NCI-H2196 treated with DMSO at 0.1 percent for 48 hours (cell line): Measurements from ENCODE around the gene MYO5A.
"Not testable (repeated sequence)": the region's sequence is repeated elsewhere in the genome, so short reads cannot be mapped to it uniquely, and the experiment has no call there.

Source experiments
- DNase-seq: peaks from one replicate; lab custom pipeline; 2025; ENCODE audit not compliant: unreplicated experiment; lab: John Stamatoyannopoulos, UW

MYO5A gene

GRCh38 chr15:52424856-52425431 lies 103.7 kb downstream of the MYO5A start:
- no peak for DNase-seq

GRCh38 chr15:52423852-52424251 lies 104.8 kb downstream of the MYO5A start:
- DNase-seq, result no peak

- DNase-seq, result no peak
Observed at GRCh38 chr15:52422001-52422400, 106.7 kb downstream of the MYO5A start.

GRCh38 chr15:52421029-52421428 lies 107.7 kb downstream of the MYO5A start:
- DNase-seq, result no peak

GRCh38 chr15:52419494-52419893 lies 109.2 kb downstream of the MYO5A start:
- DNase-seq, result no peak

DNA sequence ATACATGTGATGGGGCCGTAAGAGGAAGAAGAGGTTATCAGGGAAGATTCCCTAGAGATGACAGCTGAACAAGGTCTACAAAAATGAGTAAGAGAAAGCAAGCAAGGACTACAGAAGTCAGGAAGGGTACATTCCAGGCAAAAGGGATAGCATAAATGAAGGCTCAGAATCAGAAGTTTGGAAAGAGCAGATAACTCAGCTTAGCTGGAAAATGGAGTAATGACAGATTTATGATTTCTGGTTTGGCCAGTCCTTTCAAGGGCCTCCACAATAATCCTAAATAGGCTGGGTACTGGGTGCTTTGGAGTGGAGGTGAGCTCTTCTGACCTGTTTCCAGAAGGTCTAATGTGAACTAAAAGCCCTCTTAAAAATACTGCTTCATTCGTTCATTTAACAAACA lies 110.7 kb downstream of the MYO5A start:
- no peak for DNase-seq

GRCh38 chr15:52417521-52417920 lies 111.2 kb downstream of the MYO5A start:
- DNase-seq, result no peak

- DNase-seq, result not testable (repeated sequence)
Observed at GRCh38 chr15:52416566-52416965, 112.1 kb downstream of the MYO5A start.

- DNase-seq, result no peak
Observed at GRCh38 chr15:52415628-52416027, 113.1 kb downstream of the MYO5A start.

DNA sequence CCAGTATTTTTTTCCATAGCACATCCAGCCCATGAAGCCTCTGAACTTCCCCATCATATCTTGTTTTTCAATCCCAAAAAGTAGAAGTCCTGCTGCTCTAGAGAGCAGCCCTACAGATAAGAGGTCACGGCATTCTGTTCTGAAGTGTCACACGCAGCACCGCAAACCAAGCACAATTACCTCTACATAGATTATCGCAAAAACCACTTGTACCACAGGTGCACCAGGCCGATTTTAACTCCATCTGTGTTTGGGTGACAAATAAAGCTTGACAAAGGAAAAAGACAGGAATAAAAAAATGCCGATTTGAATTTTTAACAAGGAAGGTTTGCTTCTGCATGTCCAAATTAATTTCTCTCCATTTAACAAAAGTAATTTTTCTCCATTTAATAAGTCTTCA lies 113.7 kb downstream of the MYO5A start:
- DNase-seq, result no peak

DNA sequence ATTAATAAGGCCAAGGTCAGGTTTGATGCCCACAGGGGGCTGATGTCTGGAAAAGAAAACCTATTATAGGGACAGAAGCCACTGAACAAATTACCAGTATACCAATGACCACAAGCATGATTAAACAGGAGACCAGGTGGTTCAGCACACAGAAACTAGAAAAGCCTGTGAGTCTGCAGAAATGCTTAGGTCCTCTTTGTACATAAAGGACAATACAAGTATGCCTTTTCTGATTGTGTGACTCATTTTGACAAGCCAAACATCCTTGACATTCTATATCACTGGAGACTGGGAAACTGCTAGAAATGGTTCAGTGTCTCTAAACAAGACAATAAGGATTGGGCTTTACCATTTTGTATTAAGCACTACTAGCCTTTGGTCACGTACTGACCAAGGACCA lies 119.9 kb downstream of the MYO5A start:
- no peak for DNase-seq

DNA sequence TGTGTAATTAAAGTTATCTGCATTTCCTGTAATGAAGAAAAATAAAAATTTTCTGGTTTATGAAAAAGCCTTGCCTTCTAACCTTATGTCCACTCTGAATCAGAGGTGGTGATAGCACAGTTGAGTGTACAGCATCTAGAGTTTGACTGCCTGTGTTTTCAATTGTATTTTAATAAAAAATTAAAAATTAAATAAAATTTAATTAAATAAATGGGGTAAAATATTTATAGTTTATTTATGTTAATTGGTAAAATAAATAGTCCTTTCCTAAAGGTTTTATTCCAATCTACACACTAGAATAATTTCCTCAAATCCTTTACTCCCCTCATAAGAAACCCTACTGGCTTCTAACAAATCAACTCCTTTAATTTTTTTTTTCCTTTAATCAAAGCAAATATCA lies 121.3 kb downstream of the MYO5A start:
- no peak for DNase-seq

DNA sequence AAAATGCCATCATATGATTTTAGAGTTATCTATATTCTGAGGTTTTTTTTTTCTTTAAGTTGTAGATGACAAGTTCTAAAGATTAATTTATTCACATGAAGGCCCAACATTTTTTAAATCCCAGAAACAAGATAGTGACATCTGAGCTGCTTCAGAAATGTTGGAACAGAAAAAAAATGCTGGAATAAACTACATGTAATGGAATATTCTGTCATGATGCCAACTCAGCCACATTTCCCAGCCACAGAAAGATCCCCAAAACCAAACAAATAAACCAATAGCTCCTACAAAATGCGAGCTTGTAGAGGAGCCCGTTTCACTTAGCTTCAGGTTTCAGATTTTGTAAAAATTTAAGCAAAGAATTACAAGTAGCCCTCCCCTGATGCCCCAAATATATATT lies 122.1 kb downstream of the MYO5A start:
- DNase-seq, result no peak

- no peak for DNase-seq
Observed at GRCh38 chr15:52405856-52406255, 122.8 kb downstream of the MYO5A start.

DNA sequence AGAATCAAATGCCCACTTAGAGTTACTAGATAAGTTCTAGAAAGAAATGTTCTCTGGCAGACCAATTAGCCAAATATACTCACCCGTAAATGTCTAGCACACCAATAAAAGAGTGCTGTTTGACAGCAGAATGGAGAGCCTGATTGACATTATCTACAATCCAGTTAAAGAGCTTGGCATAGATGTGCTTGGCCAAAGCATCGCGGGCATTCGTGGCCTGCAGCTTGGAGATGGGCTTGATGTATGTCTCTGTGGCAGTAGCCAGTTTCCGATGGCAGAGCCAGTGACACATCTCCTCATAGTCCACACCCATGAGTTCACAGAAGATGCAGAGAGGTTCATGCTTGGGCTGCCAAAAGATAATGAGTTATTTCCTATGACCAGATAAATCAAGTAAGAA lies 131.6 kb downstream of the MYO5A start:
- DNase-seq, result no peak

GRCh38 chr15:52394118-52394517 lies 134.6 kb downstream of the MYO5A start:
- no peak for DNase-seq

- DNase-seq, result no peak
Observed at GRCh38 chr15:52392008-52392687, 136.5 kb downstream of the MYO5A start.

DNA sequence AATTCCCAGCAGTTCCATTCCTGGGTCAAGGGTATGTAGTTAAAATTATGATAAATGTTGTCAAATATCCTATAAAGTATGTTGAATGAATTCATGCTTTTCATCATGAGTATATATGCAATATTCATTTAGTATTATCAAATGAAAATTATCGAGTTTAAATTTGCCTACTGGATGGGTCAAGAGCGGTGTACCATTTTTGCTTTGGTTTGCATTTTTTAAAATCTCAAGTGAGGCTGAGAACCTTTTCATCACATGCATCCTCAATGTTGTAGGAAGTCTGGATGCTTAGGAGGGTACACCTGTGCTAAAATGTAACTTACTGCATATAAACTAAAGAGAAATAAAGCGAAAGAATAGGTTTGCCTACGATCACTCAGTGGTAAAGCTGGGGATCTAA lies 137.6 kb downstream of the MYO5A start:
- DNase-seq, result no peak

GRCh38 chr15:52385670-52386069 lies 143.0 kb downstream of the MYO5A start:
- DNase-seq, result no peak

DNA sequence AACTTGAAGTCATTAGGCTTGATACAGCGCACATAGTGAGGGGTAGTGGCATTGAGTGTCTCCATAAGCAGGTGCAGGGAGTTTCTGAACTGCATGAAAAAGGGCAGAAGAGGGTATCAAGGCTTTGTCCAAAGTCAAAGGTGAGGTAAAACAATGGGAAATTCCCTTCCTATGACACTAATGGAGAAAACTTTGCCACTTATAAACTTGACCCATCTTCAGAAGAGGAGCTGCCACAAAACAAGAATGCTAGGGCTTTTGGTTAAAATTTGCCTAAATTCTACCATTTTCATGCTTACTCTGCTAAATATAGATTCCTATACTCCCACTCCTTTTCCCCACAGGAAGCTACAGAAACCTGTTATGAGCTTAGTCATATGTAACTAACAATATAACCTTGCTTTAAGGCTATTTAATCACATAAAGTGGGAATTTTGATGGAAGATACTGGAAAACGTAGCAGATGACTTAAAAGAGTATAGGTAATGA lies 145.5 kb downstream of the MYO5A start:
- no peak for DNase-seq

DNA sequence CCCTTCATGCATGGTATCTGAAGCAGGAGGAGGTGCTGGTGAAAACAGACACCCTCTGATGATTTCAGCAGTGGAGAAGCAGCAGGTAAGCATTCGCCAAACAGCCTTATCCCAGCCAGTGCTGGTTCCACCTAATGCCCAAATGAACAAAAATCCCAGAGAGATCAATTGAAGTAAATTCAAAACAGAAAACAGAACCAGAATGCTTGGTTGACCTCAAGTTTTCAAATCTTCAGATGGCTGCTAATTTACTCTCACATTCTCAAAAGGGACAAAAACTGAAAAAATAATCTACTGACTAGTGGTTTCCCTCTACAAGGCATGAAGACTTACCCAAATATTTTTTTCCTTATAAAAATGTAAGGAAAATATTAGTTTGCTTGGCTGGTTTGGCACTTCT lies 146.0 kb downstream of the MYO5A start:
- no peak for DNase-seq

- DNase-seq, result no peak
Observed at GRCh38 chr15:52379395-52380106, 149.1 kb downstream of the MYO5A start.
